Measurements from ENCODE around the gene RALA.

- TF ChIP-seq CTCF (IDR thresholded peaks at IDR 0.05) (no peak), ZFX (IDR thresholded peaks at IDR 0.05; ENCODE audit: borderline replicate concordance) (no peak)
Measured at GRCh38 chr7:39664585-39664984, 41.2 kb downstream of the RALA start.

All from 22Rv1 (cell line).